ENCODE measurements around the gene P2RX1. TPM values are rescaled to one million over a fixed set of nuclear protein-coding genes. Genes with fewer than 3 reads are reported as not detected.

P2RX1 gene
- total RNA-seq, 1 donor from 2014 or later, result 8.7 TPM

GRCh38 chr17:3912827-3913226 is 3.4 kb downstream of the P2RX1 start:
- H3K36me3 ChIP-seq, result no peaks in the 10 kb centered on the region
- no peak for TF ChIP-seq CTCF (IDR thresholded peaks at IDR 0.05)
- H3K4me3 ChIP-seq, result no peak overlapping the region
- no peak for DNase-seq
- H3K27ac ChIP-seq, result no peak overlapping the region
- no peak for ATAC-seq
- no peaks in the 10 kb centered on the region for H3K27me3 ChIP-seq (ENCODE audit: low read depth)
- H3K9me3 ChIP-seq, result no peaks in the 10 kb centered on the region
- intact Hi-C loops (cut with DNase I), result no loop called here
- peaks cover 38% of the 10 kb centered on the region for H3K4me1 ChIP-seq

- Histone ChIP-seq H3K4me3 (no peak overlapping the region), H3K4me1 (peaks cover 26% of the 10 kb centered on the region), H3K36me3 (no peaks in the 10 kb centered on the region), H3K9me3 (no peaks in the 10 kb centered on the region), H3K27ac (peak overlapping the region; percentile 14), H3K27me3 (ENCODE audit: low read depth) (no peaks in the 10 kb centered on the region)
- intact Hi-C loops (cut with DNase I), result no loop called here
- DNase-seq, result no peak
- peak in 1 of 2 donors; percentile 34 for ATAC-seq
- no peak for TF ChIP-seq CTCF (IDR thresholded peaks at IDR 0.05)
These were observed 4.8 kb downstream of the P2RX1 start for GRCh38 chr17:3911271-3912053.

- peak overlapping the region; percentile 14 for H3K27ac ChIP-seq
- no peak for TF ChIP-seq CTCF (IDR thresholded peaks at IDR 0.05)
- no peak for DNase-seq
These were observed 5.6 kb downstream of the P2RX1 start for GRCh38 chr17:3910420-3911270.

GRCh38 chr17:3909257-3909656 is 7.0 kb downstream of the P2RX1 start:
- no peak overlapping the region for H3K4me3 ChIP-seq
- intact Hi-C loops (cut with DNase I), result no loop called here

More at GRCh38 chr17:3910420-3911270, 5.6 kb downstream of the P2RX1 start:
- no peak overlapping the region for H3K4me3 ChIP-seq
- H3K9me3 ChIP-seq, result no peaks in the 10 kb centered on the region
- peaks cover 19% of the 10 kb centered on the region for H3K4me1 ChIP-seq
- no peaks in the 10 kb centered on the region for H3K36me3 ChIP-seq
- intact Hi-C loops (cut with DNase I), result no loop called here
- no peak for ATAC-seq
- no peaks in the 10 kb centered on the region for H3K27me3 ChIP-seq (ENCODE audit: low read depth)

More at GRCh38 chr17:3909257-3909656, 7.0 kb downstream of the P2RX1 start:
- ATAC-seq (no peak), DNase-seq (no peak)
- Histone ChIP-seq H3K27me3 (ENCODE audit: low read depth) (no peaks in the 10 kb centered on the region), H3K4me1 (peaks cover 16% of the 10 kb centered on the region), H3K36me3 (no peaks in the 10 kb centered on the region), H3K9me3 (no peaks in the 10 kb centered on the region), H3K27ac (no peak overlapping the region)
- TF ChIP-seq CTCF (IDR thresholded peaks at IDR 0.05), result no peak

All from lower lobe of right lung (tissue), 2 donors.